HepG2 (cell line): ENCODE data around the gene UBP1. TPM values are rescaled to one million over a fixed set of nuclear protein-coding genes. Genes with fewer than 3 reads are reported as not detected.

Experiments
- AKAP8 ChIP-seq: sonication (generic); formaldehyde crosslinking; IDR thresholded peaks from 2 replicates; pipeline ENCODE4 v1.5.1; 2020; ENCODE audit warnings: mild to moderate bottlenecking, missing genetic modification reagents
- ATM ChIP-seq: fragments of 450-650 bp; IDR thresholded peaks from 2 replicates; pipeline ENCODE4 v1.7.1; 2017; ENCODE audit warnings: mild to moderate bottlenecking, borderline replicate concordance
- KLF13 ChIP-seq: sonication (generic); formaldehyde crosslinking; IDR thresholded peaks from 2 replicates; pipeline ENCODE4 v1.4.0; 2020; ENCODE audit warnings: mild to moderate bottlenecking, missing genetic modification reagents
- MYNN ChIP-seq: sonication (generic); formaldehyde crosslinking; IDR thresholded peaks from 2 replicates; pipeline ENCODE4 v1.4.0; 2020; ENCODE audit warnings: mild to moderate bottlenecking, low read depth, missing genetic modification reagents
- PCBP1 ChIP-seq: fragments of 200-400 bp; formaldehyde crosslinking; IDR thresholded peaks from 2 replicates; pipeline ENCODE4 v1.6.1; 2017; ENCODE audit warnings: mild to moderate bottlenecking, low read depth, low read length, borderline replicate concordance
- RBM39 ChIP-seq: fragments of 200-400 bp; formaldehyde crosslinking; IDR thresholded peaks from one replicate; pipeline ENCODE4 v1.6.1; 2018; ENCODE audit warnings: antibody characterized with exemption, mild to moderate bottlenecking, low read depth, low read length; ENCODE audit not compliant: poor library complexity, severe bottlenecking
- ZNF337 ChIP-seq: sonication (generic); formaldehyde crosslinking; IDR thresholded peaks from 2 replicates; pipeline ENCODE4 v1.5.1; 2020; ENCODE audit warnings: missing genetic modification reagents, low read depth, mild to moderate bottlenecking, borderline replicate concordance
- ZNF33B ChIP-seq: sonication (generic); formaldehyde crosslinking; IDR thresholded peaks from 2 replicates; pipeline ENCODE4 v1.5.1; 2020; ENCODE audit warnings: mild to moderate bottlenecking, missing genetic modification reagents
- ZNF674 ChIP-seq: sonication (generic); formaldehyde crosslinking; IDR thresholded peaks from 2 replicates; pipeline ENCODE4 v1.5.0; 2020; ENCODE audit warnings: low read depth, mild to moderate bottlenecking, missing genetic modification reagents
- polyA plus RNA-seq, 8 experiments: library from polyadenylated mRNA; depleted of rRNA in 3 of 8; stranded (reverse) in 7 of 8; unstranded in 1 of 8; fragments of >200 nt; fragmentation: Illumina TruSeq in 4 of 8; extraction: Trizol in 4 of 8; gene quantifications; 2 replicates each; pipeline versions ENCODE4 v1.2.1 to v1.2.3, GENCODE V29; 2011 to 2016; ENCODE audit warnings: low read depth in 4 of 8, missing spikeins in 1 of 8, mixed read lengths in 1 of 8; ENCODE audit not compliant: insufficient read depth in 1 of 8
- total RNA-seq, 5 experiments: library from RNA; depleted of rRNA; stranded (reverse); fragments of >200 nt; fragmentation: Illumina TruSeq; extraction: Trizol; gene quantifications; 2 replicates each; pipeline ENCODE4 v1.2.3, GENCODE V29; 2016; ENCODE audit warnings: low read depth in 1 of 5
- TF ChIP-seq, protein P1 (sequence below): sonication (generic); formaldehyde crosslinking; IDR thresholded peaks from 2 replicates; pipeline ENCODE4 v1.8.0; 2022; ENCODE audit warnings: missing genetic modification reagents, mild to moderate bottlenecking, moderate library complexity, borderline replicate concordance
- TF ChIP-seq, protein P2 (sequence below): sonication (generic); formaldehyde crosslinking; IDR thresholded peaks from 2 replicates; pipeline ENCODE4 v1.5.1; 2020; ENCODE audit warnings: missing genetic modification reagents, mild to moderate bottlenecking, borderline replicate concordance
- TF ChIP-seq, protein P3 (sequence below): IDR thresholded peaks from 2 replicates; pipeline ENCODE4 v1.6.1; 2012; ENCODE audit warnings: inconsistent platforms
- TF ChIP-seq, protein P4 (sequence below): sonication (generic); formaldehyde crosslinking; IDR thresholded peaks from 2 replicates; pipeline ENCODE4 v1.8.0; 2022; ENCODE audit warnings: mild to moderate bottlenecking, missing genetic modification reagents, moderate library complexity
- TF ChIP-seq, protein P5 (sequence below): sonication (generic); formaldehyde crosslinking; IDR thresholded peaks from 2 replicates; pipeline ENCODE4 v1.8.0; 2022; ENCODE audit warnings: mild to moderate bottlenecking, missing genetic modification reagents
- TF ChIP-seq, protein P6 (sequence below): sonication (generic); formaldehyde crosslinking; IDR thresholded peaks from 2 replicates; pipeline ENCODE4 v1.4.0; 2020; ENCODE audit warnings: missing genetic modification reagents

The UBP1 gene
- total and polyA plus RNA-seq, 2 of the 13 experiments (the other 11 are each of a cell fraction or from before 2014, with no cell fraction given), result 48.3 to 79.9 TPM

DNA sequence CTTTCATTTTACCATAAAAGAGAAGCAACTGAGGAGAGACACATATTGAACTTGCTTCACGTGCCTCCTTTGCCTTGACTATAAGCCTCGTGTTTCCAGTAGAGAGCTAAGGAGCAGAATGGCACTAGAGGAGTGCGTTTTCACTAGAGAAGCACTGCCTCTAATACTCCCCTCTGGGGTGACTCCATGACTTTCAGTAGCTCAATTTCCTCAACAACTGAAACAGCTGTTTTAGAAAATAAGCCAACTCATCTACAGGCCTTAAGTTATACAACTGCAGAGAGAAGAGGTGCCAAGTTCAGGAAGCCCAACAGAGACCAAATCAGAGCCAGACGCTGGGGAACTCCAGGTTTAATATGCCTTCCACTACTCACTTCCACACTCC is 1.9 kb downstream of the UBP1 start (continued):
- TF ChIP-seq, protein P1, sequence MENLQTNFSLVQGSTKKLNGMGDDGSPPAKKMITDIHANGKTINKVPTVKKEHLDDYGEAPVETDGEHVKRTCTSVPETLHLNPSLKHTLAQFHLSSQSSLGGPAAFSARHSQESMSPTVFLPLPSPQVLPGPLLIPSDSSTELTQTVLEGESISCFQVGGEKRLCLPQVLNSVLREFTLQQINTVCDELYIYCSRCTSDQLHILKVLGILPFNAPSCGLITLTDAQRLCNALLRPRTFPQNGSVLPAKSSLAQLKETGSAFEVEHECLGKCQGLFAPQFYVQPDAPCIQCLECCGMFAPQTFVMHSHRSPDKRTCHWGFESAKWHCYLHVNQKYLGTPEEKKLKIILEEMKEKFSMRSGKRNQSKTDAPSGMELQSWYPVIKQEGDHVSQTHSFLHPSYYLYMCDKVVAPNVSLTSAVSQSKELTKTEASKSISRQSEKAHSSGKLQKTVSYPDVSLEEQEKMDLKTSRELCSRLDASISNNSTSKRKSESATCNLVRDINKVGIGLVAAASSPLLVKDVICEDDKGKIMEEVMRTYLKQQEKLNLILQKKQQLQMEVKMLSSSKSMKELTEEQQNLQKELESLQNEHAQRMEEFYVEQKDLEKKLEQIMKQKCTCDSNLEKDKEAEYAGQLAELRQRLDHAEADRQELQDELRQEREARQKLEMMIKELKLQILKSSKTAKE (CRISPR knock-in tag), result no peak
- TF ChIP-seq ZNF674, result no peak
- TF ChIP-seq, protein P2, sequence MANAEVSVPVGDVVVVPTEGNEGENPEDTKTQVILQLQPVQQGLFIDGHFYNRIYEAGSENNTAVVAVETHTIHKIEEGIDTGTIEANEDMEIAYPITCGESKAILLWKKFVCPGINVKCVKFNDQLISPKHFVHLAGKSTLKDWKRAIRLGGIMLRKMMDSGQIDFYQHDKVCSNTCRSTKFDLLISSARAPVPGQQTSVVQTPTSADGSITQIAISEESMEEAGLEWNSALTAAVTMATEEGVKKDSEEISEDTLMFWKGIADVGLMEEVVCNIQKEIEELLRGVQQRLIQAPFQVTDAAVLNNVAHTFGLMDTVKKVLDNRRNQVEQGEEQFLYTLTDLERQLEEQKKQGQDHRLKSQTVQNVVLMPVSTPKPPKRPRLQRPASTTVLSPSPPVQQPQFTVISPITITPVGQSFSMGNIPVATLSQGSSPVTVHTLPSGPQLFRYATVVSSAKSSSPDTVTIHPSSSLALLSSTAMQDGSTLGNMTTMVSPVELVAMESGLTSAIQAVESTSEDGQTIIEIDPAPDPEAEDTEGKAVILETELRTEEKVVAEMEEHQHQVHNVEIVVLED, result 0 out of 2 replicates have a peak, but pooled peaks have one; percentile 31
- TF ChIP-seq, protein P3, sequence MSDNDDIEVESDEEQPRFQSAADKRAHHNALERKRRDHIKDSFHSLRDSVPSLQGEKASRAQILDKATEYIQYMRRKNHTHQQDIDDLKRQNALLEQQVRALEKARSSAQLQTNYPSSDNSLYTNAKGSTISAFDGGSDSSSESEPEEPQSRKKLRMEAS, result 0 out of 2 replicates have a peak, but pooled peaks have one; percentile 18
- TF ChIP-seq ATM, result no peak
- TF ChIP-seq, protein P4, sequence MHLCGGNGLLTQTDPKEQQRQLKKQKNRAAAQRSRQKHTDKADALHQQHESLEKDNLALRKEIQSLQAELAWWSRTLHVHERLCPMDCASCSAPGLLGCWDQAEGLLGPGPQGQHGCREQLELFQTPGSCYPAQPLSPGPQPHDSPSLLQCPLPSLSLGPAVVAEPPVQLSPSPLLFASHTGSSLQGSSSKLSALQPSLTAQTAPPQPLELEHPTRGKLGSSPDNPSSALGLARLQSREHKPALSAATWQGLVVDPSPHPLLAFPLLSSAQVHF (CRISPR knock-in tag), result no peak
- TF ChIP-seq PCBP1, result no peak
- no peak for TF ChIP-seq MYNN (CRISPR knock-in tag)
- no peak for TF ChIP-seq ZNF33B (CRISPR knock-in tag)
- TF ChIP-seq KLF13 (CRISPR knock-in tag), result no peak
- TF ChIP-seq, protein P5, sequence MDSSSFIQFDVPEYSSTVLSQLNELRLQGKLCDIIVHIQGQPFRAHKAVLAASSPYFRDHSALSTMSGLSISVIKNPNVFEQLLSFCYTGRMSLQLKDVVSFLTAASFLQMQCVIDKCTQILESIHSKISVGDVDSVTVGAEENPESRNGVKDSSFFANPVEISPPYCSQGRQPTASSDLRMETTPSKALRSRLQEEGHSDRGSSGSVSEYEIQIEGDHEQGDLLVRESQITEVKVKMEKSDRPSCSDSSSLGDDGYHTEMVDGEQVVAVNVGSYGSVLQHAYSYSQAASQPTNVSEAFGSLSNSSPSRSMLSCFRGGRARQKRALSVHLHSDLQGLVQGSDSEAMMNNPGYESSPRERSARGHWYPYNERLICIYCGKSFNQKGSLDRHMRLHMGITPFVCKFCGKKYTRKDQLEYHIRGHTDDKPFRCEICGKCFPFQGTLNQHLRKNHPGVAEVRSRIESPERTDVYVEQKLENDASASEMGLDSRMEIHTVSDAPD (CRISPR knock-in tag), result no peak
- TF ChIP-seq ZNF337, result 0 out of 2 replicates have a peak, but pooled peaks have one; percentile 52
- no peak for TF ChIP-seq AKAP8
- TF ChIP-seq RBM39, result no peak
- TF ChIP-seq, protein P6, sequence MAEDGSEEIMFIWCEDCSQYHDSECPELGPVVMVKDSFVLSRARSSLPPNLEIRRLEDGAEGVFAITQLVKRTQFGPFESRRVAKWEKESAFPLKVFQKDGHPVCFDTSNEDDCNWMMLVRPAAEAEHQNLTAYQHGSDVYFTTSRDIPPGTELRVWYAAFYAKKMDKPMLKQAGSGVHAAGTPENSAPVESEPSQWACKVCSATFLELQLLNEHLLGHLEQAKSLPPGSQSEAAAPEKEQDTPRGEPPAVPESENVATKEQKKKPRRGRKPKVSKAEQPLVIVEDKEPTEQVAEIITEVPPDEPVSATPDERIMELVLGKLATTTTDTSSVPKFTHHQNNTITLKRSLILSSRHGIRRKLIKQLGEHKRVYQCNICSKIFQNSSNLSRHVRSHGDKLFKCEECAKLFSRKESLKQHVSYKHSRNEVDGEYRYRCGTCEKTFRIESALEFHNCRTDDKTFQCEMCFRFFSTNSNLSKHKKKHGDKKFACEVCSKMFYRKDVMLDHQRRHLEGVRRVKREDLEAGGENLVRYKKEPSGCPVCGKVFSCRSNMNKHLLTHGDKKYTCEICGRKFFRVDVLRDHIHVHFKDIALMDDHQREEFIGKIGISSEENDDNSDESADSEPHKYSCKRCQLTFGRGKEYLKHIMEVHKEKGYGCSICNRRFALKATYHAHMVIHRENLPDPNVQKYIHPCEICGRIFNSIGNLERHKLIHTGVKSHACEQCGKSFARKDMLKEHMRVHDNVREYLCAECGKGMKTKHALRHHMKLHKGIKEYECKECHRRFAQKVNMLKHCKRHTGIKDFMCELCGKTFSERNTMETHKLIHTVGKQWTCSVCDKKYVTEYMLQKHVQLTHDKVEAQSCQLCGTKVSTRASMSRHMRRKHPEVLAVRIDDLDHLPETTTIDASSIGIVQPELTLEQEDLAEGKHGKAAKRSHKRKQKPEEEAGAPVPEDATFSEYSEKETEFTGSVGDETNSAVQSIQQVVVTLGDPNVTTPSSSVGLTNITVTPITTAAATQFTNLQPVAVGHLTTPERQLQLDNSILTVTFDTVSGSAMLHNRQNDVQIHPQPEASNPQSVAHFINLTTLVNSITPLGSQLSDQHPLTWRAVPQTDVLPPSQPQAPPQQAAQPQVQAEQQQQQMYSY (CRISPR knock-in tag), result no peak
- TF ChIP-seq, all 625 proteins: peak for 7
